Stimulated activated effector memory CD8-positive, alpha-beta T cell treated with anti-CD3 and anti-CD28 coated beads, Interleukin-12 subunit alpha, Interleukin-12 subunit beta, amount 100 ng/mL, for 72 hours (primary cell): ENCODE results near the gene BZW1.
"Not testable (repeated sequence)": the region's sequence is repeated elsewhere in the genome, so short reads cannot be mapped to it uniquely, and the experiment has no call there.

ENCODE experiments used
- ATAC-seq: fragments of 150-1000 bp; cut with Tn5 transposase; 2 replicates; pipeline ENCODE4 v1.10.0; 2021
- DNase-seq, 2 donors: peaks; one replicate each; pipeline ENCODE4 v3.0.0; 2021 to 2022; ENCODE audit warnings: low spot score in 2 of 2
- H3K27ac Mint-ChIP-seq: one replicate; pipeline ENCODE4 v1.8.0; 2022; ENCODE audit warnings: mild to moderate bottlenecking, mixed read lengths
- H3K36me3 Mint-ChIP-seq: one replicate; pipeline ENCODE4 v1.8.0; 2022; ENCODE audit warnings: mild to moderate bottlenecking, mixed read lengths
- H3K4me1 Mint-ChIP-seq: one replicate; pipeline ENCODE4 v1.8.0; 2022; ENCODE audit warnings: mixed read lengths
- H3K4me3 Mint-ChIP-seq: one replicate; pipeline ENCODE4 v1.8.0; 2022; ENCODE audit warnings: mild to moderate bottlenecking, mixed read lengths
- H3K9me3 Mint-ChIP-seq: one replicate; pipeline ENCODE4 v1.8.0; 2022; ENCODE audit warnings: mixed read lengths

BZW1 gene

GRCh38 chr2:200810252-200810997 lies 1.3 kb upstream of the BZW1 start:
- H3K36me3 Mint-ChIP-seq = peaks cover 53% of the 10 kb centered on the region
- H3K4me1 Mint-ChIP-seq = peaks cover 41% of the 10 kb centered on the region
- ATAC-seq (no peak), DNase-seq (peak in 1 of 2 donors; percentile 45)
- no peaks in the 10 kb centered on the region for H3K9me3 Mint-ChIP-seq
- H3K4me3 Mint-ChIP-seq = peak overlapping the region; percentile 99
- H3K27ac Mint-ChIP-seq = peak overlapping the region; percentile 99

GRCh38 chr2:200810998-200811332 lies 745 bp upstream of the BZW1 start:
- DNase-seq (no peak), ATAC-seq (no peak)
- Mint-ChIP-seq H3K4me3 (peak overlapping the region; percentile 99), H3K27ac (peak overlapping the region; percentile 99), H3K4me1 (peaks cover 47% of the 10 kb centered on the region), H3K36me3 (peaks cover 58% of the 10 kb centered on the region), H3K9me3 (no peaks in the 10 kb centered on the region)

GRCh38 chr2:200812122-200813022 lies 662 bp downstream of the BZW1 start:
- Mint-ChIP-seq H3K27ac (peak overlapping the region; percentile 99), H3K4me3 (peak overlapping the region; percentile 99), H3K4me1 (peaks cover 50% of the 10 kb centered on the region), H3K36me3 (peaks cover 73% of the 10 kb centered on the region), H3K9me3 (no peaks in the 10 kb centered on the region)
- DNase-seq = peak; percentile 65 to 89
- peak; percentile 71 for ATAC-seq

GRCh38 chr2:200814276-200814815 lies 2.6 kb downstream of the BZW1 start:
- DNase-seq (peak in 1 of 2 donors; percentile 68), ATAC-seq (peak; percentile 45)
- Mint-ChIP-seq H3K36me3 (peaks cover 92% of the 10 kb centered on the region), H3K27ac (peak overlapping the region; percentile 99), H3K4me3 (peak overlapping the region; percentile 99), H3K9me3 (no peaks in the 10 kb centered on the region), H3K4me1 (peaks cover 61% of the 10 kb centered on the region)

- H3K9me3 Mint-ChIP-seq = no peaks in the 10 kb centered on the region
- no peak for ATAC-seq
- peaks cover 98% of the 10 kb centered on the region for H3K36me3 Mint-ChIP-seq
- peak overlapping the region; percentile 99 for H3K27ac Mint-ChIP-seq
- peaks cover 56% of the 10 kb centered on the region for H3K4me1 Mint-ChIP-seq
- H3K4me3 Mint-ChIP-seq = peak overlapping the region; percentile 99
- DNase-seq = no peak
These were observed 3.2 kb downstream of the BZW1 start for GRCh38 chr2:200814917-200815316.

GRCh38 chr2:200818732-200819131 lies 7.0 kb downstream of the BZW1 start:
- ATAC-seq, H3K4me3 Mint-ChIP-seq, H3K9me3 Mint-ChIP-seq, DNase-seq: not testable (repeated sequence)
- peaks cover 39% of the 10 kb centered on the region for H3K4me1 Mint-ChIP-seq
- H3K27ac Mint-ChIP-seq = peak overlapping the region; percentile 81
- H3K36me3 Mint-ChIP-seq = peaks cover 93% of the 10 kb centered on the region

GRCh38 chr2:200820573-200821234 lies 9.0 kb downstream of the BZW1 start:
- peak overlapping the region; percentile 81 for H3K27ac Mint-ChIP-seq
- H3K9me3 Mint-ChIP-seq = no peaks in the 10 kb centered on the region
- ATAC-seq (no peak), DNase-seq (no peak)
- H3K36me3 Mint-ChIP-seq = peaks cover 93% of the 10 kb centered on the region
- H3K4me3 Mint-ChIP-seq = no peak overlapping the region
- peaks cover 19% of the 10 kb centered on the region for H3K4me1 Mint-ChIP-seq

GRCh38 chr2:200821686-200822245 lies 10.1 kb downstream of the BZW1 start:
- Mint-ChIP-seq H3K27ac (no peak overlapping the region), H3K4me1 (peaks cover 13% of the 10 kb centered on the region), H3K4me3 (no peak overlapping the region), H3K9me3 (no peaks in the 10 kb centered on the region), H3K36me3 (peaks cover 93% of the 10 kb centered on the region)
- DNase-seq (no peak), ATAC-seq (no peak)

GRCh38 chr2:200828104-200828503 lies 16.4 kb downstream of the BZW1 start:
- DNase-seq = peak in 1 of 2 donors; percentile 43
- no peak overlapping the region for H3K4me3 Mint-ChIP-seq
- H3K4me1 Mint-ChIP-seq = peaks cover 4% of the 10 kb centered on the region
- no peaks in the 10 kb centered on the region for H3K9me3 Mint-ChIP-seq
- no peak overlapping the region for H3K27ac Mint-ChIP-seq
- peaks cover 66% of the 10 kb centered on the region for H3K36me3 Mint-ChIP-seq
- ATAC-seq = no peak

GRCh38 chr2:200828572-200829257 lies 17.0 kb downstream of the BZW1 start:
- Mint-ChIP-seq H3K4me3 (no peak overlapping the region), H3K4me1 (peaks cover 4% of the 10 kb centered on the region), H3K27ac (no peak overlapping the region), H3K9me3 (no peaks in the 10 kb centered on the region), H3K36me3 (peaks cover 60% of the 10 kb centered on the region)
- DNase-seq (peak in 1 of 2 donors; percentile 47), ATAC-seq (no peak)

GRCh38 chr2:200829258-200829655 lies 17.5 kb downstream of the BZW1 start:
- no peak overlapping the region for H3K27ac Mint-ChIP-seq
- ATAC-seq = no peak

GRCh38 chr2:200834701-200835100 lies 23.0 kb downstream of the BZW1 start:
- Mint-ChIP-seq H3K9me3 (peaks cover 7% of the 10 kb centered on the region), H3K36me3 (peaks cover 11% of the 10 kb centered on the region), H3K27ac (no peak overlapping the region), H3K4me1 (no peaks in the 10 kb centered on the region), H3K4me3 (no peak overlapping the region)
- no peak for DNase-seq
- no peak for ATAC-seq

More at GRCh38 chr2:200829258-200829655, 17.5 kb downstream of the BZW1 start:
- Mint-ChIP-seq H3K4me1 (peaks cover 4% of the 10 kb centered on the region), H3K9me3 (no peaks in the 10 kb centered on the region), H3K4me3 (no peak overlapping the region), H3K36me3 (peaks cover 54% of the 10 kb centered on the region)
- peak in 1 of 2 donors; percentile 46 for DNase-seq

- no peak for ATAC-seq
- peaks cover 7% of the 10 kb centered on the region for H3K9me3 Mint-ChIP-seq
These were observed 27.8 kb downstream of the BZW1 start for GRCh38 chr2:200839513-200839912.

More at GRCh38 chr2:200839513-200839912, 27.8 kb downstream of the BZW1 start:
- Mint-ChIP-seq H3K27ac (no peak overlapping the region), H3K36me3 (no peaks in the 10 kb centered on the region), H3K4me1 (no peaks in the 10 kb centered on the region), H3K4me3 (no peak overlapping the region)
- DNase-seq = no peak
